Activated naive CD8-positive, alpha-beta T cell treated with anti-CD3 and anti-CD28 coated beads, Interleukin-2, amount 10 ng/mL, durations not matched to agents 7 days and 5 days (primary cell): ENCODE results near the gene IL21R. TPM values are rescaled to one million over a fixed set of nuclear protein-coding genes. Genes with fewer than 3 reads are reported as not detected.
"Not testable (repeated sequence)": the region's sequence is repeated elsewhere in the genome, so short reads cannot be mapped to it uniquely, and the experiment has no call there.

Experiments used
- ATAC-seq: fragments of 150-1000 bp; cut with Tn5 transposase; one replicate; pipeline ENCODE4 v1.10.0; 2021; ENCODE audit warnings: low read depth, moderate library complexity
- POLR2A ChIA-PET: fragments of 350-600 bp; sonication (Branson Sonifier 250); formaldehyde crosslinking; loops from one replicate; lab custom pipeline; 2021; ENCODE audit warnings: antibody characterized with exemption; lab: Charles Lee
- DNase-seq: peaks from one replicate; pipeline ENCODE4 v3.0.0; 2021
- H3K27ac Mint-ChIP-seq: one replicate; pipeline ENCODE4 v1.8.0; 2022; ENCODE audit warnings: mild to moderate bottlenecking, mixed read lengths
- H3K27me3 Mint-ChIP-seq: one replicate; pipeline ENCODE4 v1.8.0; 2022; ENCODE audit warnings: mild to moderate bottlenecking, moderate library complexity, mixed read lengths
- H3K36me3 Mint-ChIP-seq: one replicate; pipeline ENCODE4 v1.8.0; 2021; ENCODE audit warnings: mild to moderate bottlenecking, mixed read lengths
- H3K4me1 Mint-ChIP-seq: one replicate; pipeline ENCODE4 v1.8.0; 2021; ENCODE audit warnings: mixed read lengths
- H3K4me3 Mint-ChIP-seq: one replicate; pipeline ENCODE4 v1.8.0; 2022; ENCODE audit warnings: mild to moderate bottlenecking, moderate library complexity, mixed read lengths
- H3K9me3 Mint-ChIP-seq: one replicate; pipeline ENCODE4 v1.8.0; 2021; ENCODE audit warnings: mixed read lengths
- total RNA-seq, 2 experiments: library from RNA; stranded (reverse); gene quantifications; one replicate each; pipeline ENCODE4 v1.2.3, GENCODE V29; 2021

IL21R gene
- total RNA-seq, 2 experiments from 2014 or later: 27.2 to 27.5 TPM

DNA sequence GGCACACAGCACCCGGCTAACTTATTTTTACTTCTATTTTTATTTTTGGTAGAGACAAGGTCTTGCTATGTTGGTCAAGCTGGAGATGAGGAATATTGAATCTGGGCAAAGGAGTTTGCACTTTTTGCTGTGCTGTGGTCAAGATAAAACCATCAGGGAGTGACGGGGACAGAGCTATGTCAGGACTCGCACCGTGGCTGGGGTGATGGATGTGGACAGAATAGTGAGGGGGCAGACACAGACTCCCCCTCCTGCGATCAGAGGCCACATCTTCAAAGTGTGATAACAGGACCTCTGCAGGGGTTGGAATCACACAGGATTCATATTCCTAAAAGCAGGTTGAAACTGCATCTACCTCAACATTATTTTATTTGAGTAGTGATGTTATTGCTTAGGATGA, 25.6 kb downstream of the IL21R start:
- ATAC-seq: no peak
- Mint-ChIP-seq H3K36me3 (peaks cover 44% of the 10 kb centered on the region), H3K4me1 (peaks cover 47% of the 10 kb centered on the region), H3K27ac (peak overlapping the region; percentile 86), H3K9me3 (peaks cover 5% of the 10 kb centered on the region), H3K4me3 (peak overlapping the region; percentile 71), H3K27me3 (no peaks in the 10 kb centered on the region)
- DNase-seq: peak; percentile 14
- POLR2A ChIA-PET: interaction anchor here (0.9 to 3.4 kb wide), 3 partner anchors 9 to 25 kb away, joined by 3 to 23 read pairs (median 12); partner anchors contain the start of gene IL21R

DNA sequence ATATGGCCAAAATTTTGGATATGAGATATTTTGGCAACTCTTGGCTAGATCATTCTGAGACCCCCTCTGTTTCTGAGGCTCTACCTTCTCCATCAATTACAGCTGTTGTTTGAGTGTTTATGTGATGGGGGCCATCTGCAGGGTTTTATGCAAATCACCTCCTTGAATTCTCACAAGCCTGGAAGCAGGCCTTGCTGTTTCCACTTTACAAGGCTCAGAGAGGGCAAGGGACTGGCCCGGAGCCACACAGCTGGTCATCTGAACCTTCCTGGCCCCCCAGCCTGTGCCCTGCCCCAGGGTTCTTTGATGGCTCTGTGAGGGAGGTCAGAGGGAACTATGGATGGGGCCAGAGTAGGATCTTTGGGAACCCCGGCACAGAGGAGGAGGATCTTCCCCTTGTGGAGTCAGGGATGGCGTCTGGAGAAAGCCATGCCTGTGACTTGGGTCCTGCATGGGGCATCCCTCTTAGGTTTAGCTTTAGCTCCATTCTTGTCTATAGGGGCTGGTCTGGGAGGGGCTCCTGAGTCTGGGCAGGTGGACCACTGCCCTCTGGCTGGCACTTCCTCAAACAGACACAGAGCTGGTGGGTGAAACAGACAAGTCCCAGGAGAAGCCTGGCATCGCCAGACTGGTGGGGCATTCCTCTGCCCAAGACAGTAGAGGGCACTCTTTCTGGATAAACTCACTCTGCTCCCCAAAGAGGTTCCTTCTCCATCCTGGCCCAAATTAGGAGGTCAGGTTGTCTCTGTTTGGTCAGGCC, 26.2 kb downstream of the IL21R start:
- DNase-seq: peak; percentile 25
- H3K27ac Mint-ChIP-seq: peak overlapping the region; percentile 70
- peaks cover 44% of the 10 kb centered on the region for H3K36me3 Mint-ChIP-seq

DNA sequence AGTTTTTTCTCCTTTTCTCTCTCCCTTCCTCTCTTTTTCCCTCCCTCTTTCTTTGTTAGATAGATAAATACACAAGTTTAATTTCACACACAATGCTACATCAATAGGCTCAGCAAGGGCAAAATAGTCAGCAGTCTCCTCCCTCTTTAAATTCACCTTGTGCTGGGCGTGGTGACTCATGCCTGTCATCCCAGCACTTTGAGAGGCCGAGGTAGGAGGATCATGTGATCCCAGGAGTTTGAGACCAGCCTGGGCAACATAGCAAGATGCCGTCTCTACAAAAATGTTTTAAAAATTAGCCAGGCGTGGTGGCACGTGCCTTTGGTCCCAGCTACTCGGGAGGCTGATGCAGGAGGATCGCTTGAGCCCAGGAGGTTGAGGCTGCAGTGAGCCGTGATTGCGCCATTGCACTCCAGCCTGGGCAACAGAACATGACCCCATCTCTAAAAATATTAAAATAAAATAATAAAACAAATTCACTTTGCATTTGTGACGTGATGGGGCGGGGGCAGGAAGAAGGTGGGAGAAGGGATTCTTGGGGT, 27.4 kb downstream of the IL21R start:
- peak overlapping the region; percentile 76 for H3K27ac Mint-ChIP-seq
- H3K4me3 Mint-ChIP-seq: peak overlapping the region; percentile 28
- POLR2A ChIA-PET: interaction anchor here (1.6 kb wide), 1 partner anchor 22 kb away, joined by 4 read pairs; no protein-coding TSS in a partner anchor
- H3K36me3 Mint-ChIP-seq: peaks cover 34% of the 10 kb centered on the region
- peaks cover 51% of the 10 kb centered on the region for H3K4me1 Mint-ChIP-seq
- no peaks in the 10 kb centered on the region for H3K9me3 Mint-ChIP-seq
- ATAC-seq: no peak
- peak; percentile 17 for DNase-seq
- no peaks in the 10 kb centered on the region for H3K27me3 Mint-ChIP-seq

More for the DNA sequence above, 26.2 kb downstream of the IL21R start:
- peak overlapping the region; percentile 60 for H3K4me3 Mint-ChIP-seq
- POLR2A ChIA-PET: interaction anchor here (2.8 to 3.4 kb wide), 2 partner anchors 22 to 26 kb away, joined by 12 to 23 read pairs; partner anchors contain the start of gene IL21R
- peaks cover 53% of the 10 kb centered on the region for H3K4me1 Mint-ChIP-seq
- H3K9me3 Mint-ChIP-seq: peaks cover 4% of the 10 kb centered on the region
- no peaks in the 10 kb centered on the region for H3K27me3 Mint-ChIP-seq
- ATAC-seq: no peak

DNA sequence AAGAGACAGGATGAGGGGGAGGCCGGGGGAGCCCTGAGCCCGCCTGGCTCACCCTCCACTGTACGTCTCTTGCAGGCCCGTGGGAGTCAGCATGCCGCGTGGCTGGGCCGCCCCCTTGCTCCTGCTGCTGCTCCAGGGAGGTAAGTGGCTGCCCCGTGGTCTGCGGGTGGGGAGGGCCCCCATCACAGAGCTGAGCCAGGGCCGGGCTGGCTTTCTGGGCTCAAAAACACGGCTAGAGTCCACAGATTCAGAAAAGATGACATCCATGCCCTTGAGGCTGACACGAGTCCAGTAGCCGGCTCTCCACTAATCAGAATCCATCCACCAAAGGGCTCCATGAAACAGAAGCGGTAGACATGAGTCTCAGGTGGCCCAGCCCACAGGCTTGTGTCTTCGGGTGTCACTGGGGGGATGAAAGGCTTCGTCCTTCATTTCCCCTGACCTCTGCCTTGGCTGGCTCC, 28.0 kb downstream of the IL21R start:
- H3K9me3 Mint-ChIP-seq: no peaks in the 10 kb centered on the region
- POLR2A ChIA-PET: interaction anchor here (1.2 to 1.6 kb wide), 2 partner anchors 22 to 24 kb away, joined by 4 read pairs; no protein-coding TSS in a partner anchor
- H3K27ac Mint-ChIP-seq: no peak overlapping the region
- no peak overlapping the region for H3K4me3 Mint-ChIP-seq
- DNase-seq (peak; percentile 22), ATAC-seq (no peak)
- H3K36me3 Mint-ChIP-seq: peaks cover 28% of the 10 kb centered on the region
- peaks cover 49% of the 10 kb centered on the region for H3K4me1 Mint-ChIP-seq
- no peaks in the 10 kb centered on the region for H3K27me3 Mint-ChIP-seq

DNA sequence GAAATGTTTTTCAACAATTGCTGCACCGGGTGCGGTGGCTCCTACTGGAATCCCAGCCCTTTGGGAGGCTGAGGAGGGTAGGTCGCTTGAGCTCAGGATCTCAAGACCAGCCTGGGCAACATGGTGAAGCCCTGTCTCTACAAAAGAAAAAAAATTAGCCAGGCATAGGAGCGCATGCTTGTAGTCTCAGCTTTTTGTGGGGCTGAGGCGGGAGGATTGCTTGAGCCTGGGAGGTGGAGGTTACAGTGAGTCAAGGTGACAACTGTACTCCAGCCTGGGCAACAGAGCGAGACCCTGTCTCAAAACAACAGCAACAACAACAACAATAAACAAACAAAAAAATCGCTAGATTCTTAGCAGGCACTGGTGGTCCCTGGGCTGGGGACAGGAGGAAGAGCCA, 28.5 kb downstream of the IL21R start:
- H3K36me3 Mint-ChIP-seq: peaks cover 23% of the 10 kb centered on the region
- ATAC-seq: no peak
- POLR2A ChIA-PET: interaction anchor here (1.2 to 1.6 kb wide), 2 partner anchors 21 to 25 kb away, joined by 4 read pairs; no protein-coding TSS in a partner anchor
- no peaks in the 10 kb centered on the region for H3K9me3 Mint-ChIP-seq
- DNase-seq: no peak
- no peaks in the 10 kb centered on the region for H3K27me3 Mint-ChIP-seq
- H3K27ac Mint-ChIP-seq: peak overlapping the region; percentile 28
- no peak overlapping the region for H3K4me3 Mint-ChIP-seq
- peaks cover 46% of the 10 kb centered on the region for H3K4me1 Mint-ChIP-seq

DNA sequence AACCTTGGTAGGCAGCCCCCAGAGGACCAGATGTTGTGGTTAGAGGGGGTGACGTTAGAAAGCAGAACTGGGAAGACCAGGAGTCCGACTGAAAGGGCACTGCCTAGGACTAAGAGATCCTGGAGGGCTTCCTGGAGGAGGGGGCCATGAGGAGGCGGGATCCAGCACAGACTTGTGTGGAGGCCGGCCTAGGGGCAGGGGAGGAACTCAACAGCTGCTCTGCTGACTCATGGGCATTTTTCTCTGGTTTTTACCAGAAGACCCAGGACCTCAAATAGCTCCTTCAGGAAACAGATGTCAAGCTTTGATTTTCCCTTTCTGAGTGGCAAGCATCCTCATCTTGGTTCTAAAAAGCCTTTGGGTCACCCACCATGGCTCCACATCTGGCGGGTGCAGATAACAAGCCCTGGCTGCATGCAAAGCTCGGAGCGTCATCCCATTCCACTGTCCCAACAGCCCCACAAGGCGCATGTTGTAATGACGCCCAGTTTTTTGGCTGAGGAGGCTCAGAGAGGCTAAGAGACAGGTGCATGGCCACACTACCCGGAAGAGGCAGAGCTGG, 29.0 kb downstream of the IL21R start:
- no peak overlapping the region for H3K4me3 Mint-ChIP-seq
- no peaks in the 10 kb centered on the region for H3K27me3 Mint-ChIP-seq
- H3K9me3 Mint-ChIP-seq: no peaks in the 10 kb centered on the region
- DNase-seq (peak; percentile 22), ATAC-seq (no peak)
- peaks cover 21% of the 10 kb centered on the region for H3K36me3 Mint-ChIP-seq
- peaks cover 42% of the 10 kb centered on the region for H3K4me1 Mint-ChIP-seq
- POLR2A ChIA-PET: interaction anchor here (1.1 to 1.6 kb wide), 3 partner anchors 16 to 25 kb away, joined by 3 to 4 read pairs (median 4); no protein-coding TSS in a partner anchor
- H3K27ac Mint-ChIP-seq: peak overlapping the region; percentile 1

DNA sequence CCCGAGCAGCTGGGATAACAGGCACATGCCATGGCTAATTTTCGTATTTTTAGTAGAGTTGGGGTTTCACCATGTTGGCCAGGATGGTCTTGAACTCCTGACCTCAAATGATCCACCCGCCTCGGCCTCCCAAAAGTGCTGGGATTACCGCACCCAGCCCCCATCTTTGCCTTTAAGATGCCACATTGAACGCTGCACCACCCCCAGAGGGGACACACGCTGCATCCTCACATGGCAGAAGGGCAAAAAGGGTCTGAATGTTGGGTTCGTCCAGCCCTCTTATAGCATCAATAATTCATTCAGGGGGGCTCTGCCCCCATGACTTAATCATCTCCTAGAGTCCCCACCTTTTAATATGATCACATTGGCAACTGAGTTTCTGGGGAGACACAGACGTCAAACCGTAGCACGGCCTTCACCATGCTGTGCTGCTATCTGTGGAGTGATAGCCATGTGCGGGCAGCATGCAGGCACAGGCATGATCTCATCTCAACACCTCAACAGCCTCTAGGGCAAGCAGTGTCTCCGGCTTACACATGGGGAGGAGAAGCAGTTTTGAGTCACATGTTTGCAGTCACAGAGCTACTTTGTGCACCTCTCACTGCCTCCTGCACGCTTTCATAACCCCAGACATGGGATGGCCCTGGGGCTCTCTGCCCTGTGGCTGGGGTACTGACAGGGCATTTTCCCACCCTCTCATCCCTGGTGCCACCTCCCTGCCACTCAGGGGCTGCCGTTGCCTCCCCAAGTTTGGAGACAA, 30.0 kb downstream of the IL21R start:
- Mint-ChIP-seq H3K4me1 (peaks cover 32% of the 10 kb centered on the region), H3K9me3 (no peaks in the 10 kb centered on the region), H3K27me3 (no peaks in the 10 kb centered on the region), H3K36me3 (peaks cover 27% of the 10 kb centered on the region), H3K27ac (no peak overlapping the region), H3K4me3 (no peak overlapping the region)
- peak; percentile 30 for ATAC-seq
- peak; percentile 22 for DNase-seq
- POLR2A ChIA-PET: interaction anchor here (0.6 to 1.1 kb wide), 2 partner anchors 11 to 15 kb away, joined by 3 read pairs; no protein-coding TSS in a partner anchor

DNA sequence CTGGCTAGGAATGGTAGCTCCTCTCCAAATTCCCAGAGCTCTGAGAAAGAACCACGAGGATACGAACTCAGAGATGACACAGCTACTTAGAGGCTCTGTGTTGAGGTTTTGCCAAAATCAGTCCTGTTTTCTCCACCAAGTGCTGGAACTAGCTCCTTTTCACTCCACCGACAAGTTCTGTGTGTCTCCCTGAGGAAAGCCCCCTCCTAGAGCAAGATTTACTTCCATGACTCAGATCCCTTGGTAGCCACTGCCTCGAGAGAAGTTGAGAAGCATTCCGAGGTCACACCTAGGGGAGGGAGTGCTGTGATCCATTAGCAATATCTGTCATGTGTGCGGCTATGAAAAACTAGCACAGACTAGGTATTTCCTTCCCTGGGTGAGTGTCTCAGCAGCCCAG, 30.6 kb downstream of the IL21R start:
- H3K27ac Mint-ChIP-seq: peak overlapping the region; percentile 51
- no peak overlapping the region for H3K4me3 Mint-ChIP-seq
- POLR2A ChIA-PET: no interaction called here
- peaks cover 27% of the 10 kb centered on the region for H3K4me1 Mint-ChIP-seq
- H3K36me3 Mint-ChIP-seq: peaks cover 28% of the 10 kb centered on the region
- DNase-seq (peak; percentile 16), ATAC-seq (no peak)
- H3K27me3 Mint-ChIP-seq: no peaks in the 10 kb centered on the region
- no peaks in the 10 kb centered on the region for H3K9me3 Mint-ChIP-seq

DNA sequence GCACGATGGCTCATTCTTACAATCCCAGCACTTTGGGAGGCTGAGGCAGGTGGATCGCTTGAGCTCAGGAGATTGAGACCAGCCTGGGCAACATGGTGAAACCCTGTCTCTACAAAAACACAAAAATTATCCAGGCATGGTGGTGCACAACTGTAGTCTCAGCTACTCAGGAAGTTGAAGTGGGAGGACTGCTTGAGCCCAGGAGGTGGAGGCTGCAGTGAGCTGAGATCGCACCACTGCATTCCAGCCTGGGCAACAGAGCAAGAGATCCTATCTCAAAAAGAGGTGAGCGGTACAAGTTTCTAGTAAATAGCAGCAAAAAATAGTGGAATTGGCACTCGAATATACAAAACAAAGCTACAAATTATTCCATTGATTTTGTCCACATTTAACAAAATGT, 31.2 kb downstream of the IL21R start:
- POLR2A ChIA-PET: interaction anchor here (1.4 to 1.5 kb wide), 2 partner anchors 14 to 55 kb away, joined by 4 to 5 read pairs; no protein-coding TSS in a partner anchor
- not testable (repeated sequence) for H3K27me3 Mint-ChIP-seq, DNase-seq, H3K9me3 Mint-ChIP-seq, ATAC-seq, H3K4me3 Mint-ChIP-seq
- Mint-ChIP-seq H3K36me3 (peaks cover 29% of the 10 kb centered on the region), H3K4me1 (peaks cover 22% of the 10 kb centered on the region), H3K27ac (peak overlapping the region; percentile 51)

DNA sequence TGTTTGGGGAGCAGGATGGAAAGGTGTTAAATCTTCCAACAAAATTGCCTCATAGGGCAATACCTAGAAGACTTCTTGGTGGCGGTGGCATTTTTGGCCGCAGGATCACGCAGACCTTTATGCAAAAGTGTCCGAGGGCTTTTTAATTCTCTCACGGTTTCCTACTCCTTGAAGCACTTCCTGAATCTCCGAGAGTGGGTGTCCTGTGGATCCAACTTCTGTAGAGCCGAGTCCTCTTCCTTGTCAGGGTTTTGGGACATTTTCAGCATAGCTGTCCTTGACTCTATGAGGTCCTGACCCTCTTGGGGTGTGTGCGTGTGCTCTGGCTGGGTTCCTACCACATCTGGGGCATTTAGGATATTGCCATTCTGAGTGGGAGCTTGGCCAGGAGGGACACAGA, 31.7 kb downstream of the IL21R start:
- Mint-ChIP-seq H3K36me3 (peaks cover 28% of the 10 kb centered on the region), H3K9me3 (no peaks in the 10 kb centered on the region), H3K27ac (peak overlapping the region; percentile 49), H3K27me3 (no peaks in the 10 kb centered on the region), H3K4me1 (peaks cover 18% of the 10 kb centered on the region), H3K4me3 (no peak overlapping the region)
- DNase-seq: no peak
- POLR2A ChIA-PET: interaction anchor here (1.4 to 1.5 kb wide), 2 partner anchors 13 to 55 kb away, joined by 4 to 5 read pairs; no protein-coding TSS in a partner anchor
- no peak for ATAC-seq

DNA sequence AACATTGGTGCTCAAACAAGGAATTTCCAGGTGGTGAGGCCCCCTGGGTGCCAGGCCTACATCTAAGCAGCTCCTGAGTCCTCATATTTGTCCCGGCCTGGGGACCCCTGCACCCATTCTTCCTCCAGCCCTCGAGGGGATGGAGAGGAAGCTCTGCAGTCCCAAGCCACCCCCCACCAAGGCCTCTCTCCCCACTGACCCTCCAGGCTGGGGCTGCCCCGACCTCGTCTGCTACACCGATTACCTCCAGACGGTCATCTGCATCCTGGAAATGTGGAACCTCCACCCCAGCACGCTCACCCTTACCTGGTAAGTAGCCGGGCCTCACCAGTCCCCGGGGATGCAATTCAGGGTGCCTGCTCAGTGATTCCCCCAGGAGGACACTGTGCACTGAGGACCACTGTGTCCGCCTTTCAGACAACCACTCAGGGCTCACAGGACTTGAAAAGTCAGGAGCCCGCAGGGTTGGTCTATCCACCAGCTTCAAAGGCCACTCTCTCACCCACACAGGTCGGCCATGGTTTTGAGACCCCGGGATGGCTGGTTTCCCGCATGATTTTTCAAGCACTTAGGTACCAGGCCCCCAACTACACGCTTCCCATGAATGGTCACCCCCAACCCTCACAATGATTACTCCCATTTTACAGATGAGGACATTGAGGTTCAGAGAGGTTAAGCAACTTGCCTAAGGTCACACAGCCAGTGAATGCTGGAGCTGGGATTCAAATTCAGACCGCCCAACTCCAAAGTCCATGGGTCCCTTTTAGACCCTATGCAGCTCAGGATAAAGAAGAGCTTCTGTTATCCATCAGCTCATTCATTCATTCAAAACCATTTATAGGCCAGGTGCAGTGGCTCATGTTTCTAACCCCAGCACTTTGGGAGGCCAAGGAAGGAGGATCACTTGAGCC, 32.4 kb downstream of the IL21R start:
- H3K27ac Mint-ChIP-seq: peak overlapping the region; percentile 42
- peaks cover 1% of the 10 kb centered on the region for H3K9me3 Mint-ChIP-seq
- POLR2A ChIA-PET: interaction anchor here (1.4 to 1.5 kb wide), 2 partner anchors 12 to 56 kb away, joined by 4 to 5 read pairs; no protein-coding TSS in a partner anchor
- H3K4me1 Mint-ChIP-seq: peaks cover 17% of the 10 kb centered on the region
- DNase-seq (peak; percentile 15), ATAC-seq (no peak)
- no peak overlapping the region for H3K4me3 Mint-ChIP-seq
- peaks cover 30% of the 10 kb centered on the region for H3K36me3 Mint-ChIP-seq
- H3K27me3 Mint-ChIP-seq: no peaks in the 10 kb centered on the region

DNA sequence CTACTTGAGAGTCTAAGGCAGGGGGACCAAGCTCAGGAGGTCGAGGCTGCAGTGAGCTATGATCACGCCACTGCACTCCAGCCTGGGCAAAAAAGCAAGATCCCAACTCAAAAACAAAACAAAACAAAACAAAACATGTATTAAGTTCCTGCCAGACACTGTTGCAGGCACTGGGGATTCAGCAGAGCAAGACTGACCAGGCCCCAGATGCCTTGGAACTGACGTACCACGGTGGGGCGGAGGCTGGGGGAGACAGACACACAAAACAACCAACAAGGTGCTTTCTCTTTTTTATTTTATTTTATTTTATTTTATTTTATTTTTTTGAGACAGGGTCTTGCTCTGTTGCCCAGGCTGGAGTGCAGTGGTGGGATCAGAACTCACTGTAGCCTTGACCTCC, 33.2 kb downstream of the IL21R start:
- peak; percentile 3 for DNase-seq
- Mint-ChIP-seq H3K36me3 (peaks cover 31% of the 10 kb centered on the region), H3K4me1 (peaks cover 17% of the 10 kb centered on the region)
- H3K4me3 Mint-ChIP-seq, POLR2A ChIA-PET, H3K27ac Mint-ChIP-seq, H3K9me3 Mint-ChIP-seq, H3K27me3 Mint-ChIP-seq, ATAC-seq: not testable (repeated sequence)
